GM21528 (cell line): ENCODE measurements around the gene DCTN3.
"Not testable (repeated sequence)": the region's sequence is repeated elsewhere in the genome, so short reads cannot be mapped to it uniquely, and the experiment has no call there.

Experiments used
- ATAC-seq: cut with Tn5 transposase; IDR thresholded peaks from one replicate; pipeline ENCODE4 v1.9.1; 2021; ENCODE audit warnings: mild to moderate bottlenecking, moderate library complexity; ENCODE audit not compliant: unreplicated experiment, low FRiP score

Gene DCTN3

DNA sequence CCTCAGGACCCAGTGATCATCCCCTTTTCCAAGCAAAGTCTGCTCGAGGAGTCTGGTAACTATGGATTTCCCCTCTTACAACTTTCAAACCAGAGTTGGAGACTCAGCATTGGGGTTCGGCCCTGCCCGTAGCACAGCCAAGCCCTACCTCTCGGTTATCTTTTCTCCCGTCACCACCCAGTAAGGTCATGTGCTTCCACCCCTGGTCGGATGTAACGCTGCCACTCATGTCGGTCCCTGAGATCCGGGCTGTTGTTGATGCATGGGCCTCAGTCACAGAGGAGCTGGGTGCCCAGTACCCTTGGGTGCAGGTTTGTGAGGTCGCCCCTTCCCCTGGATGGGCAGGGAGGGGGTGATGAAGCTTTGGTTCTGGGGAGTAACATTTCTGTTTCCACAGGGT is 27.4 kb upstream of the DCTN3 start:
- ATAC-seq, result no peak

DNA sequence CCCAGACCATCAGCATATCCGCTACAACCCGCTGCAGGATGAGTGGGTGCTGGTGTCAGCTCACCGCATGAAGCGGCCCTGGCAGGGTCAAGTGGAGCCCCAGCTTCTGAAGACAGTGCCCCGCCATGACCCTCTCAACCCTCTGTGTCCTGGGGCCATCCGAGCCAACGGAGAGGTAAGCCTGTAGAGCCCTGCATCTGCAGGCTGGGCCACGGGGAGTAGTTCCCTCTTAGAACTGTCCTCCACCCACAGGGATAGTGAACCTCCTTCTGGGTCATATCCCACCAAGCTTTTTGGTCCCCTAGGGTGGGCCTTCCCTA is 26.7 kb upstream of the DCTN3 start:
- no peak for ATAC-seq

DNA sequence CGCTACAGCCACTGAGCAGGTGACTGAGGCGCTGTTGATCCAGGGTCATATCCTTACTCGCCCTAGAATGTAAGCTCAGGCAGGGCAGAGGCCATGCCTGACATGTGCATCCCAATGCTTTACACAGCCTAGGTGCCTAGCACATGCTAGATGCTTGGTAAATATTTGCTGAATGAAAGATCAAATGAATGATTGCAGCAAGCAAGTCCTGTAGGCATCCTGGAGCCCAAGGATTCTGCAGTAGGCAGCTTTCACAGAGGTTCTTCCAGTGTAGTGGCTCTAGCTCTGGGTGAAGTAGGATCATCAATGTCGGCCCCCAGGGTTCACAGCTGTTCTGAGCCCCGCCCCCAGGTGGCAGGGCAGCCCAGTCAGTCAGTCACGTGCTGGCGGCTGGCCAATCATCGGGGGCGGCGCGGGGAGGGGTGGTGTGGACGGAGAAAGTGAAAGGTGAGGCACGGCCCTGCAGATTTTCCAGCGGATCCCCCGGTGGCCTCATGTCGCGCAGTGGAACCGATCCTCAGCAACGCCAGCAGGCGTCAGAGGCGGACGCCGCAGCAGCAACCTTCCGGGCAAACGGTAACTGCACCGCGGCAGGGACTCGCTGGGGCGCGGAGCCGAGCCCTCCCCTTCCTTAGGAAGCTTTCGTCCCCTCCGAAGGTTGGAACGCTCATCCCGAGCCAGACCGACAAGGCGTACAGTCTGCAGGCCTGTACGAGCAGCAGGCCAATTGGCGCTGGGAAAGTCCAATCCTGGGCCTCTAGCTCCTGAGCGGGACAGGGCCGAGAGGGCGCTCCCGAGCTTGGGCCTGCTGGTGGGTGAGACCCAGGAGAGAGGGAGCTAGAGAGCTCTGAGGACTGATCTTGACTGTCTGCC is 26.2 kb upstream of the DCTN3 start, which contains the start of gene GALT:
TSS of gene GALT (plus strand) at position 465 of the 873 bp plus-strand sequence. CDS start at position 495, 30 bp downstream.
- peak; percentile 89 for ATAC-seq

DNA sequence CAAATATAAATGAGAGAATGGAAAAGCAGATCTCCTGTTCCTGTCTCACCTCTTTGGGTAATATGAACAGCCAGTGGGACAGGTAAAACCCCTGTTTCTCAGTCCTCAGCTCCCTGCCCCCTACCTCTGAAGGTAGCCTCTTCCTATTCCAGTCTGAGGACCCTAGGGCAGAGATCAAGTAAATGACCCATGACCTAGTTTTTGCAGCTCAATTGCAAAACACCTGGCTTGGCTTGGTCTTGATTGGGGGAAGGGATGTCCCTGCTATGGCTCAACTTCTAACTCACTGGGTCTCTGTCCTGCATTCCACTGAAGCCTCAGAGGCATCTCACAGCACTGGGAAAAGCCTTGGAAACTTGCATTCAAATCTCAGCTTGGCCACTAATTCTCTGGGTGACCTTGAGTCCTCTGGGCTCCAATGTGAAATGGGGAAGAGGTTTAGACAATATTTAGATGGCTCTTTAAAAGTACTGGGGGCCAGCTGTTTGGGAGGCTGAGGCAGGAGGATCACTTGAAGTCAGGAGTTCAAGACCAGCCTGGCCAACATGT is 24.5 kb upstream of the DCTN3 start:
- no peak for ATAC-seq

DNA sequence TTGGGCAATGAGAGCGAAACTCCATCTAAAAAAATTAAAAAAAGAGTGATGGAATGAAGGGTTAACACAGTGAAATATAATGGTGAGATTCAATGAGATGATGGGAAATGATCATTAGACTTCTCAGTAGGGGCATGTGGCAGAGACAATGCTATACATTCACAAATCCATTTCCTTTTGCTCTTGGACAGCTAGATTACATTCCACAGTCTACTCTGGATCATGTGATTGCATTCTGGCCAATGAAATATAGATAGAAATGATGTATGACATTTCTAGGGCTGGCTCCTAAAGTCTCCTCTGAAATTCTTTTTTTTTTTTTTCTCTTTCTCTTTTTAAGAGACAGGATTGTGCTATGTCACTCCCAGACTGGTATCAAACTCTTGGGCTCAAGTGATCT is 22.4 kb upstream of the DCTN3 start:
- ATAC-seq, result no peak

DNA sequence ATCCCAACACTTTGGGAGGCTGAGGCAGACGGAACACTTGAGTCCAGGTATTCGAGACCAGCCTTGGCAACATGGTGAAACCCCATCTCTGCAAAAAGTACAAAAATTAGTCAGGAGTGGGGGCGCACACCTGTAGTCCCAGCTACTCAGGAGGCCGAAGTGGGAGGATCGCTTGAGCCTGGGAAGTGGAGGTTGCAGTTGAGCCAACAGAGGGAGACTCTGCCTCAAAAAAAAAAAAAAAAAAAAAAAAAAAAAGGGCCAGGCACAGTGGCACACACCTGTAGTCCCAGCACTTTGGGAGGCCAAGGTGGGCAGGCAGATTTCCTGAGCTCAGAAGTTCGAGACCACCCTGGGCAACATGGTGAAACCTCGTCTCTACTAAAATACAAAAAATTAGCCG is 19.0 kb upstream of the DCTN3 start:
- not testable (repeated sequence) for ATAC-seq

DNA sequence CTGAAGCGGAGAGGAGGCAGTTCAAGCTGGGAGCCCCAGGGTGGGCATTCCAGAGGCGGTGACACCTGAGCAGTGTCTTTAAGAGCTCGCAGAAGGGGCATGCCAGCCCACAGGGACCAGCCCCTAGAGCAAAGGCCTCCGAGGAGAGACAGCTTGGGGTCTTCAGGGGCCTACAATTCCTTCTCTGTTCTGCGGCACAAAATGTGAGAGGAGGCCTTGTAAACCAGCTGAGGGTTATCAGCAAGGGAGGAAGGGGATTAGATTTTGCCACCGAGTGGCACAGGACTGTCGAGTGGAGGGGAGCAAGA is 17.8 kb upstream of the DCTN3 start:
- ATAC-seq, result no peak

DNA sequence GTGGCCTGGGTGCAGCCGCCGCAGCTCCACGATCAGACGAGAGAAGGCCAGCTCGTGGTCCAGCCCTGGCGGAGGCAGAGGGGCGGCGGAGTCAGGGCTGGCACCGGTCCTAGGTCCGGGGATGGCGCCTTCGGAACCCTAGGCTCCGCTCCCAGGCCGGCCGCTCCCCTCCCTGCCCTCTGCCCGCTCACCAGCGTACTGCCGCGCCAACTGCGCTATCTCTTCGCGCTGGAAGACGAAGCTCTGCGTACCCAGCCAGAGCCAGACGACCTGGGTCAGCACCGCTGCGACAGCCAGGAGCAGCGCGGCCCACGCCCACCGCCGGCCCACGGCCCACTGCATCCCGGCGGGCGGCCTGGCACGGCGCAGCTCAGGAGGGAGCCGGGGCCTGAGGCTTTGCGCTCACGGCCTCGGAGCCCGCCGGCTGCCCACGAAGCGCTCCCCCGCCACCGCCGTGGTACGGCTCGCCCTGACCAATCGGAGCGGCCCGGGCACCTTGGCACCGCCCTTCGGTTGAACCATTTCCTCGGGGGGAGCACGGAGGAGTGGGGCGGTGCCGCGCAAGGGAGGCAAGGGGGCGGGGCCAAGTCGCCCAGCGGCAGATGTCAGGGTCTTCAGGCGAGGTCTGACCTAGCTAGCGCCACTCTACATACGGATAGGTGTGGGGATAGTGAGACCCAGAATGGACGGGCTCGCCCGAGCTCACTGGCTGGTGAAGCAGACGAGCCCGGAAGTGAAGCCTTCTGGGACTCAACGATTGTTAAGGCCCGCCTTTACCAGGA is 17.3 kb upstream of the DCTN3 start, which contains the start of gene SIGMAR1:
TSS of gene SIGMAR1 (minus strand) at position 432 of the 782 bp plus-strand sequence. CDS start at position 342, 90 bp downstream.
- peak; percentile 83 for ATAC-seq

DNA sequence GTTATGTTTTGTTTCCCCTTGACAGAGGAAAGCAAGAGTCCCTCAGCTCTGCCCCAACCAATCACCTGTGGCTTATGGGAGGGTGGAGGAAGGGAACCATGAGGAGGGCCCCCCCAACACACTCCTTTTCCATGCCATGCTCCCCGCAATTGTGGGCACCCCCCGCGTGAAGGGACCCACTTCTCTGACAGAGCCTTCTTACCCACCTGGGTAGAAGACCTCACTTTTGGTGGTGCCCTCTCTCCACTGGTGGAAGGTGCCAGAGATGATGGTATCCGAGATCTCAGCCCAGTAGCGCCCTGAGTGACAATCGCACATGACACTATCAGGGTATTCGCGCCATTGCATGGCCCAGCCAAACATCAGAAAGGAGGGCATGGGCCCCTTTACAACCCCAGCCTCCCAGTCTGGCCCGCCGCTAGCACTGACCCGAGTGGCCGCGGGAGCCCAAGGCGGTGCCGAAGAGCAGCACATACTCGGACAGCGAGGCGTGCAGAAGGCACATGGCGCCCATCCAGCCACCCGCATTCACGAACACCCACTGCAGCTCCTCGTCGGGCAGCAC is 16.6 kb upstream of the DCTN3 start:
- peak; percentile 3 for ATAC-seq

DNA sequence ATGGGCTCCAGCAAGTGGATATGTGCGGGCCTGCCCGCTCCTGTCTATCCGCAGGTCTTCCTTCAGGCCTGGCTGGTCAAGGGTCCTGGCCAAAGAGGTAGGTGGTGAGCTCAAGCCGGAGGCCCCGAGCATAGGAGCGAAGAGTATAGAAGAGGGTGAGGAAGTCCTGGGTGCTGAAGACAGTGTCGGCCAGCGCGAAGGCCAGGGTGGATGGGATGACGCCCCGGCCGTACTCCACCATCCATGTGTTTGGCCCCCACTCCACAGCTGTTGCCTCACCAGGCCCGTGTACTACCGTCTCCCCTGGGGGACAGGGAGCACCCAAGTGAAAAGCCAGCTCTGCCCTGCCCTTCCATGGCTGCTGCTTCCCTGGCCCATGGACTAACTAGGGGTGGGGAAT is 15.3 kb upstream of the DCTN3 start:
- ATAC-seq, result no peak

DNA sequence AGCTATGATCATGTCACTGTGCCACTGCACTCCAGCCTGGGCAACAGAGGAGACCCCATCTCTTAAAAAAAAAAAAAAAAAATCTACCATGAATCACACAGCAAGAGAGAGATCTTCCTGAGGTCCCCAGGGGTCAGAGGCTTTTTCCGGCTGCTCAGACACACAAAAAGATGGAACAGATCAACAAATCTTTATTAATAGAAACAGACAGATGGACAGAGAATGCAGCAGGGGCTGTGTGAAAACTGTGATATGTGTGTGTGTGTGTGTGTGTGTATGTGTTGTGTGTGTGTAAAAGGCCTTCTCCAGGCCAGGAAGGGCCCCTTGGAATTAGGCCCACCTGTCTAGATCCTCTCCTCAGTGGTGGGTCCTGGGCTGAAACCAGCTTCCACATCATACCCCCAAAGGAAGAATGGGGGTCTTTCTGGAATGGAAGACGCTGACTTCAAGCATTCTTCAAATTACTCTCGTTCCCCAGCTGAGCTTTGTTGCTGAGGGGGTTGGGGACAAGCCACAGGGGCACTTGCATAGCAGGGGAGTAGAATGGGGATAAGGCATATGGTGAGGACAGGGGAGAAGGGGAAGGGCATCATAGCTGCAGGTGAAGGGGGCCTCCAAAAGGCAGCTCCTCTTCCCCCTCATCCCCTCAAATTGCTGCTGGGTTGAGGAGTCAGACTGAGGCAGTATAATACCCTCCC is 14.4 kb upstream of the DCTN3 start:
- ATAC-seq, result no peak

DNA sequence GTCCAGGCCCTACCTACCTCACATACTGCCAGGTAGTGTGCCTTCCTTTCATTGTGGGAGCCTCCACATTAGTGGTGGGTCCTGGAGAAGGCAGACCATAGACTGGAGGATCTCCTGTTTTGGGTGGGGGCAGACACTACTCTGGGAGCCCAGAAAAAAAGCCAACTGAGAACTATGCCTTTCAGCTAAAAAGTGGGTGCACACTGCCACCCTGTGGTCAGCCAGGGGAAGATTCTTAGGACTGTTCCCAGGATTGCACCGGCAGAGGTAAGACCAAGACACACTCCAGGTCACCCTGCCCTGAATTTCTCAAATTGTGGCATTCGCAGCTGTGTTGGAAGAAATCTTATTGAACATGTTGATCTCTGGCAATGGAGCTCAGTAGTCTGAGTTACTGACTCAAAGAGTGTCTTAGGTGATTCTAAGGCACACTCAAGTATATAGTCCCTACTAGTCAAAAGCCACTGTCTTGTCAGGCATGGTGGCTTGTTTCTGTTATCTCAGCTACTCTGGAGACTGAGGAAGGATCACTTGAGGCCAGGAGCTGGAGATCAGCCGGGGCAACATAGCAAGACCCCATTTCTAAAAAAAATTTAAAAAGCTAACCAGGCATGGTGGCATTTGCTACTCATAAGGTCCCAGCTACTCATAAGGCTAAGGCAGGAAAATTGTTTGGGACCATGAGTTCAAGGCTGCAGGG is 13.7 kb upstream of the DCTN3 start:
- no peak for ATAC-seq

DNA sequence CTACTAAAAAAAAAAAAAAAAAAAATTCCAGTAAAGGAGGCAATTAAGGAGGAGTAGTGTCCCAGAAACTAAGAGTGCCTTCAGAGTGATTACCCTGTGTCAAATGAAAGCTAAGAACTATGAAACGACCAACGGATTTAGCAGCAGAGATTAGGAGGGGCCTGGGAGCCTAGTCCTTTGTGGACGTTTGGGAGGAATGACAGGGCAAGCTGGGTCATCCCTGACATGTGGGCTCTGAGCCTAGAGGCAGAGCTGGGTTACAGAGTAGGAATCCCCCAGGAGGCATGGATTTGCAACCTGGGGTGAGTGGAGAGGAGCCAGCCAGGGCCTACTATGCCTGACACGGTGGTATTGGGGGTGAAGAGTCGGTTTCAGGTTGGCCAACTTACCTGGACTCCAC is 12.9 kb upstream of the DCTN3 start:
- ATAC-seq, result no peak

DNA sequence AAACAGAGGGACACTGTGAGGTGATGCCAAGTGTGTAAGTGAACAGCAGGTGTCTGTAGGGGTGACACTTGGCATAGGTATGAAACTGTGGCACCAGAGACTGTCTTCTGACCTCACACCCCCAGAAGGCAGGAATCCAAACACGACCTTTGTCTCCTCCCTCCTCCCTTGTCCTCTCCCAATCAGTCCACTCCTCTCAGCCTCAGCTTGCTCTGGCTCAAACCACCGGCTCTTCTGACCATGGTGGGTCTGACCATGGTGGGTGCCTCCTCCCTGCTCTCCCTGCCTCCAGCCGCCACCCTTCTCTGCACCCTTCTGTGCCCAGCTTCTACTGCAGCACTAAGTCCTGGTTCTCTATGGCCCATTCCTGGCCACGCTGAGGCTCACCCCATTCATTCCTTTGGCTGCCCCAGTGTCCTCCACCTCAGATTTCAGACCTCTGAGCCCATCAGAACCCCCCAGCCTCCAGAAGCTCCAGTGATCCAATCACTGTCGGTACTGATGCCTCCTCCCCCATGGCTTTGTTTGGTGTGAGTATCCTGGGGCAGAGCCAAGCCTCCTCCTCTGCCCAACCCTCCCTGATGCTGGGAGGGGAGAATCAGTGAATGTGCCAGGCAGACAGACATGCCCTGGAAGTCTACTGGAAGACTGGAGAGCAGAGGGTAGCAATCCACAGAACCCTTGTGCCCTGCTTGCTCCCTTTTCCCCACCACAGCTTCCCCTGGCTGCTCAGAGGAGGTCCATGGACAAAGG is 10.3 kb upstream of the DCTN3 start:
- no peak for ATAC-seq

DNA sequence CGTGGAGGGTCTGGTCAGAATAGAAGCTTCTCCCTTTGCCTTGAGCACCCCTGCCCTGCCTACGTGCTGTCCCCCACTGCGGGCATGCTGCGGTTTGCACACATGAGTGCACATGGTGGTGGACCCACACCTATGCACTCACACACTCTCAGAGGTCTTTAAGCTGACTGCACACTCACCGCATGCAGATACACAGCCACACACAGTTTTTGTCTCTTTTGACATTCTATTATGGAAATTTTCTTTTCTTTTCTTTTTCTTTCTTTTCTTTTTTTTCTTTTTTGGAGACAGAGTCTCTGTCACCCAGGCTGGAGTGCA is 9.2 kb upstream of the DCTN3 start:
- no peak for ATAC-seq

DNA sequence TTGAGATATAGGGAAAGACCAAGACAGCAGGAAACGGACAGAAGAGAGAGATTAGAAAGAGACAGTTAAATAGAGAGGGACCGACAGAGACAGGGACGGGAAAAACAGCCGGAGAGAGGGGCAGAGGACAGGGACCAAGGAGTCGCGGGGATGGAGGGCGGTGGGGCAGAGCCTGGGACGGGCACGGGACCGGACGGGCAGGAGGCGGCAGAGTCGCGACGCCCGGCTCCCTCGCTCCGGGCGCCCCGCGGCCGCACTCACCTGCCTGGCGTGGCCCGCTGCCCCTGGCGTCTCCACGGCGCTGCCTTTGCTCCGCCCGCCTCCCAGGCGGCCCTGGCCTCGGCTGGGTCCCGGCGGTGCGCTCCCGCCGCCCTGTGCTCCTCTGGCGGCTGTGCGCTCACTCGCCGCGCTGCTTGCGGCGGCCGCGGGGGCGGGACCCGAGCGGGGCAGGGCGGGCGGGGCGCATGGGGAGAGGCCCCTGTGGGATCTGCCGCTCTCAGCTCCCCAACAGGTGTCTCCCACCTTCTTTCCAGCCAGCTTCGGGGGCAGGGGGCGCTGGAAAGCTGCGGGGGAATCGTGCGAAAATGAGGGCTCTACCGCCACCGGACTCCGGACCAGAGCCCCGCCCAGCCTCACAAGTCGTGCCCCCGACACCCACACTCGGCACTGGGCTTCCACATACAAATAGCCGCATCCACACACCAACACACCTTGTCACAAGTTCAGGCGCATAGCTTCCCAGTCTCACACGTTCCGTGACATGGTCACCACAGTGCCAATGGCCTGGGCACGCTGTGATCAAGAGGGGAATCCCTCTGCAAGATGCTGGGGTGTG is 8.6 kb upstream of the DCTN3 start, which contains the start of gene ARID3C:
TSS of gene ARID3C (minus strand) at position 411 of the 835 bp plus-strand sequence. CDS start 1,052 bp downstream, outside the sequence.
- no peak for ATAC-seq

DNA sequence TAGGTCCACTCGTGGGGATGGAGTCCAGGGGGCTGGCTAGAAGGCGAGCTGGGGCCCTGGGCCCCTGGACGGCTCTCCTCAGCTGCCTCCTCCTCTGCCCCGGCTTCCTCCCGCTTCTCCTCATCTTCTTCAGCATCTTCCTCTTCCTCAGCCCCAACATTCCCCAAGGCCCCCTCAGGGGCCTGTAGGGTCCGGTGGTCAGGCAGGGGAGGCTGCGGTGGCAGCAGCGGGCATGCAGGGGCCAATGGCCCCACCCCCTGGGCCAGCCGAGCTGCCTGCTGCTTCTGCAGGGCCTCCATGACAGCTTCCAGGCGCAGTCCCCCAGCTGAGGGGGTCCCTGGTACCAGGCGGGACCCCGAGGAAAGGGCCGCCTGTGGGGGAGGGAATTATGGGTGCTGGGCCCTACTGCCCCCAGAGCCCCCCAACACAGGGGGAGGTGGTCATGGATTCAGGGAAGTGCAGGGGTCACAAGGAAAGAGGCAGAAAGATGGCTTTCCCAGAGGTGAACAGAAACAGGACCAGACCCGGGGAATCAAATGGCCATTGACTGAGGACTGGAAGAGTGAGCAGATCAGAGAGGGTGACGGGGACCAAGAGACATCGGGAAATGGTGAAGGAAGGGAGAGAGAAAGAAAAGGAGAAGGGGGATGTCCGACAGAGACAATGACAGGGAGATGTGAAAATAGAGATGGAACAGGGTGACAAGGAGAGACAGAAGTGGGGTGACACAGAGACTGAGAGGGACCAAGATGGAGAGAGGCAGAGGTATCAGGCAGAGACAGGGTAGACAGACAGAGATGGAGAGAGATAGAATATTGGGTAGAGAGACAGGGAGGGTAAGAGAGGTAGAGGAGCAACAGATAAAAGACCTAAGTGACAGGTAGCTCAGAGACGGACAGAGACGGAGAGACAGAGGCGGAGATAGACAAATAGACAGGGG is 7.7 kb upstream of the DCTN3 start:
- ATAC-seq, result no peak

DNA sequence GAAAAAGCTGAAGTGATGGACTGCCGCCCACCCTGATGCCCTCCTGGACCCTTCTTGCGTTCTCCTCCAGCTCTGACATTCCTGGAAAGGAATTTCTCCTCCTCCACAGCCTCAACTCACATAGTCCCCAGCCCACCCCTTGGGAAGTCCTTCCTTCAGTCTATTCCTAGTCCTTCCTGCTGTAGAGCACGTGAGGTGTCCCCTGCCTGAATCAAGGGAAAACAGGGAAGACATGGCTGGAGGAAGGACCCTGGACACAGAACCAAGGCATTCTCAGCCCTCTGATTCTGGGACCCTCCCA is 4.8 kb upstream of the DCTN3 start:
- no peak for ATAC-seq
